HCT116 (cell line): Measurements from ENCODE around the gene LYL1. TPM values are rescaled to one million over a fixed set of nuclear protein-coding genes. Genes with fewer than 3 reads are reported as not detected.

ENCODE experiments used
- total RNA-seq: library from RNA; stranded (reverse); gene quantifications from one replicate; pipeline ENCODE4 v1.2.1, GENCODE V29; 2021; ENCODE audit not compliant: unreplicated experiment

The LYL1 gene
- total RNA-seq, 1 experiment from 2014 or later, result 2.6 TPM

Other genes starting within 250 kb of the LYL1 start
- 36.6 TPM for gene DNASE2, start 221.4 kb downstream of the LYL1 start, total RNA-seq
- gene KLF1, start 215.7 kb downstream of the LYL1 start, total RNA-seq, result not detected
- gene GCDH, start 211.7 kb downstream of the LYL1 start, total RNA-seq, result 23.2 TPM
- 0.25 TPM for gene SYCE2, start 183.6 kb downstream of the LYL1 start, total RNA-seq
- 129 TPM for gene FARSA, start 169.1 kb downstream of the LYL1 start, total RNA-seq
- gene CALR, start 164.2 kb downstream of the LYL1 start, total RNA-seq, result 739 TPM
- gene RAD23A, start 157.0 kb downstream of the LYL1 start, total RNA-seq, result 163 TPM
- 35.9 TPM for gene GADD45GIP1, start 145.6 kb downstream of the LYL1 start, total RNA-seq
- gene DAND5, start 133.3 kb downstream of the LYL1 start, total RNA-seq, result 0.25 TPM
- 34.8 TPM for gene NFIX, start 107.4 kb downstream of the LYL1 start, total RNA-seq
- 84.4 TPM for gene TRMT1, start 13.9 kb upstream of the LYL1 start, total RNA-seq
- 181 TPM for gene NACC1, start 15.4 kb upstream of the LYL1 start, total RNA-seq
- 149 TPM for gene STX10, start 47.5 kb upstream of the LYL1 start, total RNA-seq
- gene IER2, start 47.6 kb upstream of the LYL1 start, total RNA-seq, result 247 TPM